GM12872 (cell line): ENCODE measurements around the gene OAT.

ENCODE experiments used
- TF ChIP-seq, protein P1 (sequence below): IDR thresholded peaks from 3 replicates; pipeline ENCODE4 v1.5.1; 2011; ENCODE audit warnings: low read depth, mild to moderate bottlenecking, low read length, moderate library complexity; ENCODE audit not compliant: insufficient read depth

Gene OAT

DNA sequence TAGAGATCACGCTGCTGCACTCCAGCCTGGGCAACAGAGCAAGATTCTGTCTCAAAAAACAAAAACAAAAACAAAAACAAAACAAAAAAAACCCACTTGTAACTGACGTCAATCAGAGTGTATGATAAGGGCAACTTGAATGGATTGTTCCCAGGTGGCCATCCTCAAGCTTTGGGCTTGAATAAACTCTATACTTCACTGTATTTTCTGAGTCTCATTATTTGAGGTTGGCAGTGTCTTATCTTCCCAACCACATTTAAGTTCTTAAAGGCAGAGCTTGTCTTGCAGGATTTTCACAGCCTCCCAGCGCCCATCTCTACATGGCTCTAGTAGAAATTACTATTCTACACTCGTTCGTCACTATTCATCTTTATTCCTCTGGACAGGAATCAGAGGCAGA lies 5.1 kb upstream of the OAT start:
- TF ChIP-seq, protein P1, sequence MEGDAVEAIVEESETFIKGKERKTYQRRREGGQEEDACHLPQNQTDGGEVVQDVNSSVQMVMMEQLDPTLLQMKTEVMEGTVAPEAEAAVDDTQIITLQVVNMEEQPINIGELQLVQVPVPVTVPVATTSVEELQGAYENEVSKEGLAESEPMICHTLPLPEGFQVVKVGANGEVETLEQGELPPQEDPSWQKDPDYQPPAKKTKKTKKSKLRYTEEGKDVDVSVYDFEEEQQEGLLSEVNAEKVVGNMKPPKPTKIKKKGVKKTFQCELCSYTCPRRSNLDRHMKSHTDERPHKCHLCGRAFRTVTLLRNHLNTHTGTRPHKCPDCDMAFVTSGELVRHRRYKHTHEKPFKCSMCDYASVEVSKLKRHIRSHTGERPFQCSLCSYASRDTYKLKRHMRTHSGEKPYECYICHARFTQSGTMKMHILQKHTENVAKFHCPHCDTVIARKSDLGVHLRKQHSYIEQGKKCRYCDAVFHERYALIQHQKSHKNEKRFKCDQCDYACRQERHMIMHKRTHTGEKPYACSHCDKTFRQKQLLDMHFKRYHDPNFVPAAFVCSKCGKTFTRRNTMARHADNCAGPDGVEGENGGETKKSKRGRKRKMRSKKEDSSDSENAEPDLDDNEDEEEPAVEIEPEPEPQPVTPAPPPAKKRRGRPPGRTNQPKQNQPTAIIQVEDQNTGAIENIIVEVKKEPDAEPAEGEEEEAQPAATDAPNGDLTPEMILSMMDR = no peak

DNA sequence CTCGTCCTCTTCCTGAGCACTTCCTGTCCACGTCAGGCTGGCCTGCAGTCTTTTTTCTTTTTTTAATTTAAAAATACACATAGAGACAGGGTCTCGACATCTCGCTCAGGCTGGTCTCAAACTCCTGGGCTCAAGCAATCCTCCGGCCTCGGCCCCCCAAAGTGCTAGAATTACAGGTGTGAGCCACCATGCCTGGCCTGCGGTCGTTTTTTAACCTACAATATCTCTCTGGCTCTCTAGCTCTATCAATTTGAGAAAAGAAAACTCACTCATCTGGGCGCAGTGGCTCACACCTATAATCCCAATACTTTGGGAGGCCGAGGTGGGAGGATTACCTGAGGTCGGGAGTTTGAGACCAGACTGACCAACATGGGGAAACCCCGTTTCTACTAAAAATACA lies 4.0 kb upstream of the OAT start:
- TF ChIP-seq, protein P1 = no peak

DNA sequence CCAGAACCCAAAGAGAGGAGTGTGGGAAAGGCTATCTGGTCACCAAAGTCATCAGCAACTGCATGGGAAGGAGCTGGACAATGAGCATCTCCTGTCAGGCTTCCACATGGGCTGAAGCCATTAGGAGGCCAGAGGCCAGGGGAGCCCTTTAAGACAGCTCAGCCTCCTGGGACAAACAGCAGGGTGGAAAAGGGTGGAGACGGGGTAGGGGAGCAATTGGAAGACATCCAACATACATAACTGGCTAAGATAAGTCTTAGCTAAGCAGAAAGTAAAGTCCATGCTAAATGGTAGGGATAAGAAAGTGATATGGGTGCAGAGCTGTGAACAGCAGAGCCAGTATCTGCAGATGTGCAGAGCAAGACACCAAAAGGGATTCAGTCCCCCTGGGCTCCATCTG lies 1.5 kb upstream of the OAT start:
- TF ChIP-seq, protein P1 = no peak

DNA sequence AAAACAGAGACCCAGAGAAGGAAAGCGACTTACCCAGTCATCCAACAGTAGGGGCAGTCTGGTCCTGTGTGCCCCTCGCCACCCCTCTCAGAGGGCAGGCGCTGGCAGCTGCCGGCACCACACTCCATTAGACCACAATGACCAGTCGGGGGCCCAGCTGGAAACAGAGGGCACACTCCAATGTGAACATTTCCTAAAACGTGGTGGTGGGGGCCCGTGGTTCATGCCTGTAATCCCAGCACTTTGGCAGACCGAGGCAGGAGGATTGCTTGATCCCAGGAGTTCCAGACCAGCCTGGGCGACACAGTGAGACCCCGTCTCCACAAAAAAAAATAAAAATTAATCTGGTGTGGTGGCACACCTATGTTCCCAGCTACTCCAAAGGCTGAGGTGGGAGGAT lies 912 bp upstream of the OAT start:
- TF ChIP-seq, protein P1 = no peak

DNA sequence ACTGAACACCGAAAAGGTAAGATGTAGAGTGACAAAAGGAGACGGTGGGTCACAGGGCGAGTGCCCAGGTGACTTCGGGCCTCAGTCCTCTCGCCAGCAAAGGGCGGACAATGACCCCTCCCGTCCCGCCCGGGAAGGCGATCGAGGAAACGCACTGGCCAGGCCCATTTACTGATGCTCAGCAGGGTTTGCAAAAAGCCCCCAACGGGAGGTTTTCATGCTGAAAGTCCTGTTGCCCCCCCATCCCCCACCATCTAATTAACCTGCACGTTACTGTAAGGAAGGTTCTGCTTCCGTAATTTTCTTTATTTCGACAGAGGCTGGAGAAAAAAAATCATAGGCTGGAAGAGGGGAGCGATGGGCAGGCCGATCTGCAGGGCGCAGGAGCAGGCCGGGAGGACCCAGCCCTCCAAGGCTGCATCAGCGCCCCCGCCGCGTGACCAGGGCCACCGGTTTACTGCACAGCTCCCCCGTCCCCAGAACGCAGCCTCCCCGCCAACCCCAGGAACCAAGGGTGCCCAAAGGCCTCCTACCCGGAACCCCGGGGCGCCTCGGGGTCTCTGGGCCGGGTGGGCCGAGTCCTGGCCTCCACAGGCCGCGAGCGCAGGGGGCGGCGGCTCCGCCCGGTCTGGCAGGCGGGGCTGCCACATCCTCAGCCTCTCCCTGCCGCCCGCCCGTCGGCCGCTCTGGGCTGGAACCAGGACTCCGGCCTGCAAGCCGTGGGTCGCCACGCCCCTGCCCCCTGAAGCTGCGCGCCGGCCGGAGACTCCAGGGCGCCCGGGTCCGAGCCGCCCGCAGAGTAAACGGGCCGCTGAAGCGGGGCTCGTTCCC lies 613 bp downstream of the OAT start:
- TF ChIP-seq, protein P1 = no peak

DNA sequence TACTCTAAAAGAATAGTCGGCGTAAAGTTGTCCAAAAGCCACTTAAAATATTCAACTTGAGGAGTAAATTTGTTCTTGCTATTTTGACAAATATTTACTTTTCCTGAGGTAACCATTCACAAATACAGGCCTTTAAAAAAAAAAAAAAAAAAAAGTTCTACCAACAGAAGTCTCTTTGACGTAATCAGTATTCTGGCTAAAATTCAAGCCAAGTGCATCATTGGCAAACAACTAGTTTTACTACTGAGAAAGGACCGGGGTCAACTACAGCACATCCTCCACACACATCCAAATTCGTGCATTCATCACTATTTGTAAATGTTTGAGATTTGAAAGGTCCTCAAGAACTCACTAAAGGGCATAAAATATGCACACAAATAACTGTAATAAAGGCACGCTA lies 2.0 kb downstream of the OAT start:
- TF ChIP-seq, protein P1 = no peak

DNA sequence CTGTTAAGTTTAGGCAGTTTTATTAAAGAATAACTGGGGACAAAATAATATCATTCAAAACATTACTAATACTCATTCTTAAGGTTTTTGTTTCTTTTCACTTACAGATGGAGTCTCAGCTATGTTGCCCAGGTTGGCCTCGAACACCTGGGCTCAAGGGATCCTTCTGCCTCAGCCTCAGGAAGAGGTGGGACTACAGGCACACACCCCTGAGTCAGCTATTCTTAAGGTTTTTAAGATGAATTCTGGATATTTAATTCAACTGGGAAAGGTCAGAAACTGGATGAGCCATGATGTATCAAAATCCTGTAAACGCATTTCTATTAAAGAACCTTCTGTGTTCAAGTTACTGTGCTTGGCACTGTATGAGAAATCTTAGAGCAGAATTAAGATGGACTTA lies 3.5 kb downstream of the OAT start:
- TF ChIP-seq, protein P1 = no peak
